GM18951 (cell line): ENCODE measurements around the gene LNP1.

Experiments used
- POLR2A ChIP-seq: IDR thresholded peaks from 4 replicates; pipeline ENCODE4 v1.6.1; 2011; ENCODE audit warnings: mild to moderate bottlenecking; ENCODE audit not compliant: insufficient read length, insufficient read depth; ENCODE audit errors: extremely low read depth
- in situ Hi-C: fragments of 300-500 bp; cut with MboI; formaldehyde crosslinking; loops from one replicate; pipeline ENCODE4 v1.12.0; 2022; ENCODE audit warnings: low sequenced_read_pairs, mixed read lengths, inconsistent platforms; ENCODE audit not compliant: unreplicated experiment

Gene LNP1

DNA sequence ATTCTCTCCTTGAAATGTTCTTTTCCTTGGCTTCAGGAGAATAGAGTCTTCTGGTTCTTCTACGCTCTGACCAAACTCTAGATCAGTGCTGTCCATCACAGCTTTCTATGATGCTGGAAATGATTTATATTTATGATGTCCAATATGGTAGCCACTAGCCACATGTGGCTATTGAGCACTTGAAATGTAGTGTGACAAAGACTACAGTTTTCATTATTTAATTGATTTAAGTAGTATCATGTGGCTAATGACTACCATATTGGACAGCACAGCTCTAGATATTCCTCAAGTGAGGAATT lies 2.9 kb downstream of the LNP1 start:
- in situ Hi-C loops = no loop called here
- TF ChIP-seq POLR2A = no peak

- TF ChIP-seq POLR2A = no peak
- in situ Hi-C loops = no loop called here
These were observed 5.8 kb downstream of the LNP1 start for GRCh38 chr3:100407164-100407563.

- no peak for TF ChIP-seq POLR2A
- in situ Hi-C loops = no loop called here
These were observed 6.7 kb downstream of the LNP1 start for GRCh38 chr3:100407977-100408532.

DNA sequence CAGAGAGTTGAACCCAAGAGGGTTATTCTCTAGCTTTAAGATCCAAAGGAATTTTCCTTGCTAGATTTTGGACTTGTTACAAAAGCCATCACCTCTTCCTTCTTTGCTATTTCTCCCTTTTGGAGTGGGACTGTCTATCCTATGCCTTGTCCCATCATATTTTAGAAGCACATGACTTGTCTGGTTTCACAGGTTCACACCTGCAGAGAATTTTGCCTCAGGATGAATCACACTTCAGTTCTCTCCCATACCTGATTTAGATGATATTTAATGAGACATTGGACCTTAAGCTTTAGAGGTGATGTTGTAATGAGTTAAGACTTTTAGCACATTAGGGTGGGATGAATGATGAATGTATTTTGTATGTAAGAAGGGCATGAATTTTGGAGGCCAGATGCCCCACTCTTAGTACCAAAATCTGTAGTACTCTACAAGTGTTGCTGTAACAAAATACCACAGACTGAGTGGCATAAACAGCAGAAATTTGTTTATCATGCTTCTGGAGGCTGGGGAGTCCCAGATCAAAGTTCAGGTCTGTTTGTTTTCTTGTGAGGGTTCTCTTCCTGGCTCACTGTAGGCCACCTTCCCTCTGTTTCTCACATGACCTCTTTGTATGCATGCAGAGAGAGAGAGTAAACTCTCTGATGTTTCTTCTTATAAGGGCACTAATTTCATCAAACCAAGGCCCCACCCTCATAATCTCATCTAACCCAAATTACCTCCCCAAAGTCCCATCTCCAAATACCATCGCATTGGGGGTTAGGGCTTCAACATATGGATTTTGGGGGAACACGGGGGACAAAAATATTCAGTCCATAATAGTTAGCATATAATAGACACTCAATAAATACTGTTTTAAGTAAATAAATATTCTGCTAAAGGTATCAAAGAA lies 10.0 kb downstream of the LNP1 start:
- TF ChIP-seq POLR2A = no peak
- in situ Hi-C loops = no loop called here

DNA sequence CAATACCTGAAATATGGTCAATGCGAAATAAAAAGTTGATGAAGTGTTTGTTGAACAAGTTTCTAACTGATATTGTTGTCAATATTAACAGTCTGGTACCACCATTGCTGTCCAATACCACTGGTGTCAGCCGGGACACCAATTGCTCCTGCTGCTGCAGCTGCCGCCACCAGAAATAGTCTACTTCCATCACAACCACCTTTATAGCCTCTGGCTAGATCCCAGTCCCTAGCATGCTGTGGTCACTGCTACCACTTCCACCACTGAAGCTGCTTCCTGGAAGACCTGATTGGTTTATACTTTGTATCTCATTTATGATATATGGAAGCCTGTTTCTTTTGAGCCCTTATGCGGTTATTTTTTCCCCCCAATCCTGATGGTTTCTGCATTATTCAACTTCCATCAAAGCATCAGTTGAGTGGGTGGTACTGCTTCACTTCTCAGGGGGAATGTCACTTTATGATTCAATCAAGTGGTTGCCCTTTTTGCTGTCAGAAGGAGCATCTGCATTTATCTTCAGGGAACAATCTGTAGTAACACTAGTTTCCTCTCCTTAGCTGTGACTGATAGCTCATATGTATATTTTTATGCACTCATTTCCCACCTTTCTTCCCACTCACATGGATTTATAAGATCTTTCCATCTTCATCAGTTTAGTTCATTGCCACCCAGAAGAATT lies 11.7 kb downstream of the LNP1 start:
- in situ Hi-C loops = no loop called here
- no peak for TF ChIP-seq POLR2A

DNA sequence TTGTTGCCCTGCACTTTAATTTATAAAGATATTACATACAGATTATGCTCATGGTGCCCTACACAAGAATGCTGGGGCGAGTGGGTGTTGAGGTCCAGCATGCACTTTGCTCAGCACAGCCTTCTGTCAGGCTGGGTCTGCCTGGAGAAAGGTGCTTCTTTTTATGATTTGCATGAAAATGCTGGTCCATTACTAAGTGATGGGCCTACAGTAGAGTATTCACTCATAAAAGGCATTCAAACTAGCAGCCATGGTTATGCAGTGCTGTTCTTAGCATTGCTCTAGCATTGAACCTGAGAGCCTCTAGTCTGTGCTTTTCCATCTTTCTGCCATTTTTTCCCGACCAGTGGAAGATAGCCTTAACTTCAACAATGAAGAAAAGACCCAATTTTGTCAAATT lies 12.3 kb downstream of the LNP1 start:
- in situ Hi-C loops = no loop called here
- no peak for TF ChIP-seq POLR2A

DNA sequence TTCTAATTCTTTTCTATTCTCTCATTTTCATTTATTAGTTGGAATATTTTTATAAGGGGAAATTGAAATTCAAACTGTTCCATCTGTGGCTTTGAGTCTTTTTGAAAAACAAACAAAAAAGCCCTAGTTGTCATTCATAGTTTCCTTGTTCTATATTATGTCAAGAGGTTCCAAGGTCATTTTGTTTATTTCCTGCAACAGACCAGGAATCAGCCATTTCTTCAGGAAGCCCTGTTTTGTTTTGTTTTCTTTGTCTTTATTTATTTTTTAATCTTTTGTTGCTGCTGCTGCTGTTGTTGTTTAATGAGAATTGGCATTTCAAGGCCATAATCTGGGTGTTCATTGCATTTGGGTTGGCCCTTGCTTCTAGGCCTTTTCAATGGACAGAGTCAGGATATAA lies 14.8 kb downstream of the LNP1 start:
- in situ Hi-C loops = no loop called here
- TF ChIP-seq POLR2A = no peak

- in situ Hi-C loops = no loop called here
- no peak for TF ChIP-seq POLR2A
These were observed 15.5 kb downstream of the LNP1 start for GRCh38 chr3:100416863-100417262.

DNA sequence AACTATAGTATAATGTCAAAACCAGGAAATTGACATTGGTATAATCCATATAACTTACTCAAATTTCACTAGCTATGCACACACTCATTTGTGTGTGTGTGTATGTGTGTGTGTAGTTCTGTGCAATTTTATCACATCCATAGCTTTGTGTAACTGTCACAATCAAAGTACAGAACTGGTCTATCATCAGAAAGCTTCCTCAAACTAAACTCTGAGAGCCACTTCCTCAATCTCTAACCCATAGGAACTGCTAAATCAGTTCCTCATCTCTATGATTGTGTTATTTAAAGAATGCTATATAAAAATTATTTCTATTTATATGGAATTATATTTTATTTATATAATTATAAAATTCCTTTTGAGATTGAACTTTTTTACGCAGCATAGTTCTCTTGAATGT lies 18.1 kb downstream of the LNP1 start:
- no peak for TF ChIP-seq POLR2A
- in situ Hi-C loops = no loop called here

- TF ChIP-seq POLR2A = no peak
- in situ Hi-C loops = no loop called here
These were observed 19.5 kb downstream of the LNP1 start for GRCh38 chr3:100420885-100421284.

DNA sequence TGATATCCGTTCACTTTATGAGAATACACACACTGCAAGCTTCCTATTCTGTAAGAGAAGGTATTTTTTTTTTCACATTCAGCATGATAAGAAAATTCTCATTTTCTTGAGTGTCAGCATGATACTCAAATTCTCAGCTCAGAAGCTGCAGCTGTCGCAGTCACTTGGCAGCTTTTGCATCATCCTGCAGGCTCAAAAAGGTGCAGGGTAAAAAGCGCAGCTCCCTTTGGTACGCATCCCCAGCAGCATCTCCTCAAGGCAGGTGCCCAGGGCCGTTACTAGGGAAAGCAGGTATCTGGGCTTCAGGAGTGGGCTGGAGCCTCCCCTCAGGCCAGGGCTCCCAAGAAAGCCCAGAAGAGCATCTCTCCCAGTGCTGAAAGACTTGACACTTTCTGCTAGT lies 22.3 kb downstream of the LNP1 start:
- in situ Hi-C loops = no loop called here
- no peak for TF ChIP-seq POLR2A

DNA sequence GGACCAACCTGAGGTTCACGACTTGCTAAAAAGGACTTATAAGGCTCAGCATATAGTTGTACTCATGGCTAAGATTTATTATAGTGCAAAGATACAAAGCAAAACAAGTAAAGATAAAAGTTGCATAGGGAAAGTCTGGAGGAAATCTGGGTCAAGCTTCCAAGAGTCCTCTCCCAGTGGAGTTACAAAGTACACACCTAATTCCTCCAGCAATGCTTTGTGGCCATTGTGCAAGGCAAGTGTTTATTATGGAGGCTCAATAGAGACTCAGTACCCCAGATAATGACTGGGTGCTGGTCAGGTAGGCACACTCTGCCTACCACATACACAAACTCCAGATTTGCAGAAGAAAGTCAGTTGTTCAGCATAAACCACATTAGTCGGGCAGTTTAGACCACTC lies 22.9 kb downstream of the LNP1 start:
- no peak for TF ChIP-seq POLR2A

DNA sequence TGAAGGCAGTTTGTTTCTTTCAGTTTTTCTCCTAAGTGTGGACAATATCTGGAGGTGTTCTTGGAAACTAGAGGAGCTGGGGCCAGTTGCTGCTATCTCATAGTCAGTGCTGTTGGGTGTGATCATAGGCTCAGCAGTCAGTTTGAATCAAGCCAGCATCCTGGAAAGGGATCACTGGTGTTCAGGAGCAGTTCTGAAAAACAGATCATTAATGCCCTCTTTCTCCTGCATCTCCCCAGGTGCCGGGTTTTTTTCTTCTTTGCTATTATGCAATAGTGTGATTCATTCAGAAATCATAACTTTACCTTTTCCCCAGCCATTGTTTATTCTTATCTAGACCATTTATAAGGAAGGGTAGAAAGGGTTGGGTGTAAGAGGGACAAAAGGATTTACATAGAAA lies 24.0 kb downstream of the LNP1 start:
- in situ Hi-C loops = no loop called here
- TF ChIP-seq POLR2A = no peak

More for the DNA sequence above, 22.9 kb downstream of the LNP1 start:
- in situ Hi-C loops = no loop called here
